GM20000 (cell line): ENCODE data around the gene PKD1.

Source experiments
- DNase-seq: peaks from one replicate; pipeline ENCODE4 v3.0.0; 2012; ENCODE audit warnings: low spot score
- TF ChIP-seq, protein P1 (sequence below): IDR thresholded peaks from 2 replicates; pipeline ENCODE4 v1.5.1; 2012; ENCODE audit warnings: mild to moderate bottlenecking, control low read depth; ENCODE audit errors: extremely low read depth, missing control alignments

The PKD1 gene

DNA sequence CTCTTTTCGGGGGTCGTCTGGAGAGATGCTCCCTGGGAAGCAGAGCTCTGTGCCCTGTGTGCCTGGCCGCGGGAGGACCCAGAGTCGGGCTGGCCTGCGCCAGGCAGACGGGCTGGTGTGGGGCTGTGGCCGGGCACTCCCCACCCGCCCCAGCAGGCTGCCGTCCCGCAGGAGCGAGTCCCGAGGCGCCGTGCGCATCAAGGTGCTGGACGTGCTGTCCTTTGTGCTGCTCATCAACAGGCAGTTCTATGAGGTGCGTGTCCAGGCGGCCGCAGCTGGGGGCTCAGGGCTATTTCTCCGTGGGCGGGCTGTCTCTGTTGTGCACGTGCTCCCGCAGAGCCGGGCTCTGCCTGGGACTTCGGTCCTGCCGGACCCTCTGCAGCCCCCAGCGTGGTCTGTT lies 72.9 kb downstream of the PKD1 start:
- DNase-seq = no peak
- TF ChIP-seq, protein P1, sequence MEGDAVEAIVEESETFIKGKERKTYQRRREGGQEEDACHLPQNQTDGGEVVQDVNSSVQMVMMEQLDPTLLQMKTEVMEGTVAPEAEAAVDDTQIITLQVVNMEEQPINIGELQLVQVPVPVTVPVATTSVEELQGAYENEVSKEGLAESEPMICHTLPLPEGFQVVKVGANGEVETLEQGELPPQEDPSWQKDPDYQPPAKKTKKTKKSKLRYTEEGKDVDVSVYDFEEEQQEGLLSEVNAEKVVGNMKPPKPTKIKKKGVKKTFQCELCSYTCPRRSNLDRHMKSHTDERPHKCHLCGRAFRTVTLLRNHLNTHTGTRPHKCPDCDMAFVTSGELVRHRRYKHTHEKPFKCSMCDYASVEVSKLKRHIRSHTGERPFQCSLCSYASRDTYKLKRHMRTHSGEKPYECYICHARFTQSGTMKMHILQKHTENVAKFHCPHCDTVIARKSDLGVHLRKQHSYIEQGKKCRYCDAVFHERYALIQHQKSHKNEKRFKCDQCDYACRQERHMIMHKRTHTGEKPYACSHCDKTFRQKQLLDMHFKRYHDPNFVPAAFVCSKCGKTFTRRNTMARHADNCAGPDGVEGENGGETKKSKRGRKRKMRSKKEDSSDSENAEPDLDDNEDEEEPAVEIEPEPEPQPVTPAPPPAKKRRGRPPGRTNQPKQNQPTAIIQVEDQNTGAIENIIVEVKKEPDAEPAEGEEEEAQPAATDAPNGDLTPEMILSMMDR = no peak

DNA sequence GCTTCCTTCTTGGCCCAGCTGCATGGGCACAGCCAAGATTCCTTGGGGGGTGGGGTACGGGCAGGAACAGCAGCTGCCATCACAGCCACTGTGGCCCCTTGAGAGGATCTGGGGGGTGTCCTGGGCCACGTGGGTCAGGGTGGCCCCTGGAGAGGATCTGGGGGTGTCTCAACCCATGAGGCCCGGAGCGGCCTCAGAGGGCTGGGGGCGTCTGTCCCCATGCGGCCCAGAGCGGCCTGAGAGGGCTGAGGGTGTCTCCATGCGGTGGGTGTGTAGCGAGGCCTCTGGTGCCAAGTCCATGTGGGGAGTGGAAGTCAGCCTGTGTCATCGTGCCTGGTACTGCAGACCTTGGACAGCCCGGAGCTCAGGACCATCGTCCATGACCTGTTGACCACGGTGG lies 74.2 kb downstream of the PKD1 start:
- TF ChIP-seq, protein P1 = no peak
- DNase-seq = no peak

DNA sequence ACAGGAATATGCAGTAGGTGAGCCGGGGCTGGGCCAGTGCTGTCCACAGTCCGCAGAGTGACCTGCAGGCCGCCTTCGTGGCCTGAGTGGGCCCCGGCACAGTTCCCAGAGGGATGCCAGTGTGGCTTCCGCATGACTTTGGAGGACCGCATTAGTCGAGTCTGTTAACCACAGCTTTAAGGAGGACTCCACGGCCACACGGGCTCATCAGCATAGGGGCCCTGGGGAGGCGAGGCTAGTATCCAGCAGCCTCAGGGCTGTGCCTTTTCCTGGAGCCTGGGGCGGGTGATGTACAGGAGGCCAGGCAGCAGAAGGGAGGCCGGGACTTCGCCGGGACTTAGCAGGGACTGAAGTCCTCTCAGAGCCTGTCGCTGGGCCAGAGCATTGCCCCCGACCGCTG lies 74.7 kb downstream of the PKD1 start:
- DNase-seq = no peak
- TF ChIP-seq, protein P1 = no peak

DNA sequence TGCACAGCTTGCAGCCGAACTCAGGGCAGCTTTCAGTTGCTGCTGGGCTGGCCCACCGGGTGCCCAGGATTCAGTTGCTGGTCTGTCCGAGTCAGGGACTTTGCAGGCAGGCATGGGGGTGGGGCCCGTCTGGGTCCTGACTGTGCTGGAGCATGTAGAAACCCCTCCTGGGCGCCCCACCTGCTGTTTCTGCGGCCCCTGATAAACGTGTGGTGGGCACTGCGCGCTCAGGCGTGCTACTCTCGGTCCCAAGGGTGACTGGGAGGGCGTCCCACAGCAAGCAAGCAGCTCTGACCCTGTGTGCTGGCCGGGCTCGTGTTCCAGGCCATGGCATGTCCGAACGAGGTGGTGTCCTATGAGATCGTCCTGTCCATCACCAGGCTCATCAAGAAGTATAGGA lies 75.4 kb downstream of the PKD1 start:
- TF ChIP-seq, protein P1 = no peak
- no peak for DNase-seq

DNA sequence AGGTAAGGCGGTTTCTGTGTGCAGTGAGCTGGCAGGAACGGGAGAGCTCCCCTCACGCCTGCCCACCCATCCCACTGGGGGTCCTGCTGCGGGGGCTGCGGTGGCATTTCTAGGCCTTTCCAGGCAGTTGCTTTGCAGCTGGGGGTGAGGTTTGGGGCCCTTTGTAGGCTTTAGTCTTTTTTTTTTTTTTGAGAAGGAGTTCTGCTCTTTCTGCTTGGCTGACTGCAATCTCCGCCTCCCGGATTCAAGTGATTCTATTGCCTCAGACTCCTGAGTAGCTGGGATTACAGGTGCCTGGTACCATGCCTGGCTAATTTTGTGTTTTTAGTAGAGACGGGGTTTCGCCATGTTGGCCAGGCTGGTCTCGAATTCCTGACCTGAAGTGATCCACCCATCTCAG lies 76.8 kb downstream of the PKD1 start:
- TF ChIP-seq, protein P1 = no peak
- no peak for DNase-seq

DNA sequence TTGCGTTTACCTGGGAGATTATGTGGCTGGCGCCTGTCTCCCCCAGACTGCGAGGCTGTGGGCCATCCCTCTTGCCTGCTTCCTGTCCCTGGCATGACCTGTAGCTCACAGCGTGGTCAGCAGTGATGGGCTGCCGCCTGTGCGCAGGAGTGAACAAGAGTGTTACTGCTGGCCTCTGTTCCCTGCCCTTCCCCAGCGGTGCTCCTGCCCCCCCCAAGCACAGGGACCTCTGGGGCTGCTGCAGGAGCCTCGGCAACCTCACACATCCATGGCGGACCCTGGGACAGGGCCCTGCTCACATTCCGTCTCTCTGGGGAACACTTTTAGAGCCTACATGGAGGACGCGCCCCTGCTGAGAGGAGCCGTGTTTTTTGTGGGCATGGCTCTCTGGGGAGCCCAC lies 77.3 kb downstream of the PKD1 start:
- no peak for DNase-seq
- TF ChIP-seq, protein P1 = no peak

DNA sequence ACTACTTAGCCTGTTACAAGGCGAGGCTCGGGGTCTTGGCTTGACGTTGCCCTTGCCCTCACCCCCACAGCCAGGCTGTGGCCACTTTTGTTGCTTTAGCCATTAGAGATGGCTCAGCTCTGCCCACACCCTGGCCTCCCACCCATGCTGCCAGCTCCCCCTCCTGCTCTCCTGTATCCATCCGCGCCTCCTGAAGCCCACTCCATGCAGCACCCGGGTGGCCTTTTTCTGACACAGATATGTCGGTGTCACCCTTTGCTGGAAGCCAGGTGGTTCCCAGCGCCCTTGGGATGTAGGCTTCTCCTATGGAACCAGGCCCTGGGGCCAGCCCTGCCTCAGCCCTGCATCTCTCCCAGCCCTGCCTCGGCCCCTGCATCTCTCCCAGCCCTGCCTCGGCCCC lies 78.3 kb downstream of the PKD1 start:
- TF ChIP-seq, protein P1 = no peak
- DNase-seq = no peak
